GM12891 (cell line): ENCODE measurements around the gene IL1RL2.

Experiments used
- POLR2A ChIP-seq: IDR thresholded peaks from 2 replicates; pipeline ENCODE4 v1.6.1; 2011; ENCODE audit warnings: low read depth, low read length, control low read depth
- POLR2AphosphoS5 ChIP-seq: IDR thresholded peaks from 2 replicates; pipeline ENCODE4 v1.6.1; 2011; ENCODE audit warnings: low read depth, low read length, control low read depth
- POU2F2 ChIP-seq: IDR thresholded peaks from 2 replicates; pipeline ENCODE4 v1.6.1; 2011; ENCODE audit warnings: low read depth, mild to moderate bottlenecking, control low read depth, low read length, moderate library complexity
- TAF1 ChIP-seq: IDR thresholded peaks from 2 replicates; pipeline ENCODE4 v1.6.1; 2011; ENCODE audit warnings: low read depth, low read length, control low read depth

DNA sequence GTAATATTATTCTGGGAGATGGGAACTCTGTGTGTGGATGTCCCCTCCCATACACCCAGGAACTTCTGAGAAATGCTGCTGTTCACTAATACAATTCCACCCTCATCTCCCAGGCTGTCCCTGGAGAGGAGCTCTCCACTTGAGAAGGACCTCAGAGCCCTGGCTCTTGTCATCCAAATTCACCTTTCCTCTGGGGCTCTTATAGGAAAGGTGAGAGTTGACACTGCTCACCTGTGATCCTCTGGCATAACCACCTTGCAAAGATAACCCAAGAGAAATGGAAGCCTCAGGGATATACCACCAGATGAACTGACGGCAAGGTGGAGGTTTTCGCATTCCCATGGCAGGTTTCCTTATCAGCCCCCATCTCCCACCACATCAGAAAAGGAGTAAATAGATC is 52.0 kb downstream of the IL1RL2 start:
- no peak for TF ChIP-seq POLR2A
- no peak for TF ChIP-seq POLR2AphosphoS5
- no peak for TF ChIP-seq TAF1
- TF ChIP-seq POU2F2: no peak
